HepG2 (cell line): ENCODE measurements around the gene NVL. TPM values are rescaled to one million over a fixed set of nuclear protein-coding genes. Genes with fewer than 3 reads are reported as not detected.
A peak's percentile ranks its signal among the peaks of the same experiment; 100 is the strongest.

Source experiments
- ATAC-seq: fragments of 200-7000 bp; cut with Tn5 transposase; 3 replicates; pipeline ENCODE4 v1.9.1; 2020; ENCODE audit warnings: mild to moderate bottlenecking, moderate library complexity
- BruUV-seq: library from RNA; stranded (reverse); fragments of 400-500 nt; replicated peaks from 2 replicates; lab custom pipeline; 2021; lab: Mats Ljungman, UMichigan
- CTCF ChIA-PET: fragments of 300-600 bp; formaldehyde crosslinking; extraction: SDS; loops from one replicate; lab custom pipeline; 2021; ENCODE audit warnings: low total read pairs, inconsistent platforms, low intra/inter-chr PET ratio; lab: Yijun Ruan, JAX
- POLR2A ChIA-PET: fragments of 350-600 bp; sonication (Branson Sonifier 250); formaldehyde crosslinking; loops from one replicate; lab custom pipeline; 2020; ENCODE audit warnings: antibody characterized with exemption, inconsistent platforms; lab: Yijun Ruan, JAX
- DNase-seq: peaks from one replicate; pipeline ENCODE4 v3.0.0-alpha.2; 2015; ENCODE audit warnings: low spot score
- FAIRE-seq: peaks from 3 replicates; lab custom pipeline; 2011; peaks lifted over from hg19 to GRCh38; lab: Jason Lieb, UNC
- H2AFZ ChIP-seq: one replicate; pipeline ENCODE4 v1.6.1; 2011; ENCODE audit warnings: low read length, inconsistent platforms
- H3K27ac ChIP-seq: fragments of 300-600 bp; 3 replicates; pipeline ENCODE4 v1.8.0; 2011; ENCODE audit warnings: mixed run types, mild to moderate bottlenecking, mixed read lengths, low read length, inconsistent platforms; ENCODE audit not compliant: insufficient read depth; ENCODE audit errors: extremely low read length
- H3K27me3 ChIP-seq, 2 experiments: fragments of 200-600 bp in 1 of 2; 2 replicates in 1 of 2; 3 replicates in 1 of 2; pipeline versions ENCODE4 v1.6.0 to v1.8.0; 2011; ENCODE audit warnings: low read length in 2 of 2, mild to moderate bottlenecking in 2 of 2, moderate library complexity in 2 of 2, inconsistent platforms in 1 of 2; ENCODE audit not compliant: insufficient read depth in 2 of 2, control insufficient read depth in 1 of 2
- H3K36me3 ChIP-seq, 2 experiments: fragments of 200-600 bp in 1 of 2; replicated peaks in 1 of 2; 2 replicates in 1 of 2; 3 replicates in 1 of 2; pipeline versions ENCODE4 v1.5.1 to v1.8.0; 2011; ENCODE audit warnings: low read length in 2 of 2, inconsistent platforms in 1 of 2; ENCODE audit not compliant: insufficient read depth in 2 of 2, control insufficient read depth in 1 of 2
- H3K4me1 ChIP-seq: 2 replicates; pipeline ENCODE4 v1.5.1; 2012; ENCODE audit warnings: low read length, inconsistent platforms; ENCODE audit not compliant: insufficient read depth
- H3K4me2 ChIP-seq: 2 replicates; pipeline ENCODE4 v1.6.0; 2011; ENCODE audit warnings: low read depth, low read length, inconsistent platforms
- H3K4me3 ChIP-seq, 3 experiments: fragments of 200-600 bp in 1 of 3; sonication (generic), shearing (Covaris generic) in 1 of 3; replicated peaks in 1 of 3; 2 replicates each; pipeline ENCODE4 v1.5.1; 2011 to 2016; ENCODE audit warnings: low read length in 3 of 3, inconsistent platforms in 2 of 3, low read depth in 2 of 3, mild to moderate bottlenecking in 2 of 3, control low read depth in 1 of 3, mixed read lengths in 1 of 3; ENCODE audit not compliant: insufficient read depth in 1 of 3
- H3K79me2 ChIP-seq: one replicate; pipeline ENCODE4 v1.6.1; 2011; ENCODE audit warnings: low read length, inconsistent platforms; ENCODE audit not compliant: insufficient read depth
- H3K9ac ChIP-seq: 2 replicates; pipeline ENCODE4 v1.6.0; 2011; ENCODE audit warnings: mild to moderate bottlenecking, low read depth, low read length, inconsistent platforms; ENCODE audit not compliant: insufficient read depth
- H3K9me3 ChIP-seq: 2 replicates; pipeline ENCODE4 v1.5.1; 2012; ENCODE audit warnings: mild to moderate bottlenecking, low read length
- H4K20me1 ChIP-seq: 2 replicates; pipeline ENCODE4 v1.6.0; 2011; ENCODE audit warnings: inconsistent platforms, mild to moderate bottlenecking, low read length, moderate library complexity; ENCODE audit not compliant: insufficient read depth
- CEBPB ChIP-seq: IDR thresholded peaks from 2 replicates; pipeline ENCODE4 v1.6.1; 2011; ENCODE audit warnings: low read depth, low read length, improper control_type of control experiment, borderline replicate concordance
- NFE2L2 ChIP-seq: fragments of 150-350 bp; IDR thresholded peaks from 2 replicates; pipeline ENCODE4 v1.6.1; 2014; ENCODE audit warnings: low read length
- NR2F2 ChIP-seq: IDR thresholded peaks from 2 replicates; pipeline ENCODE4 v1.6.1; 2012; ENCODE audit warnings: low read depth, inconsistent platforms, borderline replicate concordance
- PITX1 ChIP-seq: sonication (generic); formaldehyde crosslinking; IDR thresholded peaks from 2 replicates; pipeline ENCODE4 v1.5.1; 2020; ENCODE audit warnings: mild to moderate bottlenecking, missing genetic modification reagents
- SMAD9 ChIP-seq: sonication (generic); formaldehyde crosslinking; IDR thresholded peaks from 2 replicates; pipeline ENCODE4 v1.5.1; 2020; ENCODE audit warnings: mild to moderate bottlenecking, missing genetic modification reagents
- ZFP36L2 ChIP-seq: sonication (generic); formaldehyde crosslinking; IDR thresholded peaks from 2 replicates; pipeline ENCODE4 v1.4.0; 2020; ENCODE audit warnings: missing genetic modification reagents
- ZNF292 ChIP-seq: sonication (generic); formaldehyde crosslinking; IDR thresholded peaks from 2 replicates; pipeline ENCODE4 v1.8.1; 2022; ENCODE audit warnings: mild to moderate bottlenecking, low read depth, missing genetic modification reagents, borderline replicate concordance
- ZNF652 ChIP-seq: IDR thresholded peaks from 2 replicates; pipeline ENCODE4 v1.6.1; 2016; ENCODE audit warnings: low read depth, borderline replicate concordance
- ZNF660 ChIP-seq: sonication (generic); formaldehyde crosslinking; IDR thresholded peaks from 2 replicates; pipeline ENCODE4 v1.5.1; 2020; ENCODE audit warnings: mild to moderate bottlenecking, low read depth, missing genetic modification reagents, borderline replicate concordance
- ZNF720 ChIP-seq: sonication (generic); formaldehyde crosslinking; IDR thresholded peaks from 2 replicates; pipeline ENCODE4 v1.4.0; 2020; ENCODE audit warnings: missing genetic modification reagents
- WGBS: methylation state at CpG from one replicate; pipeline ENCODE4 v1.1.6; 2017; ENCODE audit warnings: low lambda C conversion rate; 5-methylcytosine and 5-hydroxymethylcytosine counted together
- in situ Hi-C: cut with HindIII; loops from 2 replicates; pipeline ENCODE4 v1.10.0; 2017; ENCODE audit warnings: low pct_unique_long_range_greater_than_20kb; ENCODE audit not compliant: extremely low pct_ligation_motif_present
- intact Hi-C: fragments of 100-400 bp; cut with micrococcal nuclease; formaldehyde crosslinking; loops from one replicate; pipeline ENCODE4 v1.10.0; 2022; ENCODE audit not compliant: unreplicated experiment
- polyA plus RNA-seq, 8 experiments: library from polyadenylated mRNA; depleted of rRNA in 3 of 8; stranded (reverse) in 7 of 8; unstranded in 1 of 8; fragments of >200 nt; fragmentation: Illumina TruSeq in 4 of 8; extraction: Trizol in 4 of 8; gene quantifications; 2 replicates each; pipeline versions ENCODE4 v1.2.1 to v1.2.3, GENCODE V29; 2011 to 2016; ENCODE audit warnings: low read depth in 4 of 8, missing spikeins in 1 of 8, mixed read lengths in 1 of 8; ENCODE audit not compliant: insufficient read depth in 1 of 8
- total RNA-seq, 5 experiments: library from RNA; depleted of rRNA; stranded (reverse); fragments of >200 nt; fragmentation: Illumina TruSeq; extraction: Trizol; gene quantifications; 2 replicates each; pipeline ENCODE4 v1.2.3, GENCODE V29; 2016; ENCODE audit warnings: low read depth in 1 of 5
- TF ChIP-seq, protein P1 (sequence below): sonication (generic); formaldehyde crosslinking; IDR thresholded peaks from 2 replicates; pipeline ENCODE4 v1.9.0; 2021; ENCODE audit warnings: mild to moderate bottlenecking, missing genetic modification reagents

The NVL gene
- total and polyA plus RNA-seq, 2 of the 13 experiments (the other 11 are each of a cell fraction or from before 2014, with no cell fraction given) = 8.3 to 21.0 TPM

DNA sequence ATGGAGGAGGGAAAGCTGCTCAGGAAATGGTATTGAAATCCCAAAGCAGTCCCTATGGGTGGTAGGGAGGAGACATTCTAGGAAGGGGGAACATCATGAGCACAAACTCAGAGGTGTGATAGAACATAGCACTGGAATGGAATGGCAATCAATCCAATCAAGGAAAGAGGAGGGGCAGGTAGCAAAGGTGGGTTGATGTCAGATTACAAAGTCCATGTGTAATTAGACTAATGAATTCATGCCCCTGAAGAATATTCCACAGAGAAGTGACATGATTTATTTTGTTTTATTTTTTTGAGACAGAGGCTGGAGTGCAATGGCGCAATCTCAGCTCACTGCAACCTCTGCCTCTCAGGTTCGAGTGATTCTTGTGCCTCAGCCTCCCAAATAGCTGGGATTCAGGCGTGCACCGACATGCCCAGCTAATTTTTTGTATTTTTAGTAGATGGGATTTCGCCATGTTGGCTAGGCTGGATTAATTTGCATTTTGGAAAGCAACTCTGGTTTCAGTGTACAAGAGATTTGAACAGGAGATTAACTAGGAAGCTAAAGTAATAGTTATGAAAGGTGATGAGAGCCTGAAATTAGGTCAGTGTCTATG, 110.9 kb downstream of the NVL start:
- TF ChIP-seq ZNF292 (no peak), CEBPB (peak; percentile 16; the same call in 1 of the 2 replicates)
- Histone ChIP-seq H4K20me1 (no peaks in the 10 kb centered on the region), H3K4me3 (no peak overlapping the region), H3K27ac (no peak overlapping the region), H2AFZ (no peak overlapping the region), H3K4me2 (no peak overlapping the region), H3K9me3 (no peaks in the 10 kb centered on the region), H3K9ac (no peak overlapping the region), H3K79me2 (no peaks in the 10 kb centered on the region), H3K27me3 (no peaks in the 10 kb centered on the region), H3K36me3 (no peaks in the 10 kb centered on the region), H3K4me1 (peaks cover 15% of the 10 kb centered on the region)
- ChIA-PET POLR2A (no interaction called here), CTCF (no interaction called here)
- 36% methylated on average over 5 of the region's 5 CpGs for WGBS
- no TSS peak for BruUV-seq
- in situ Hi-C loops = no loop called here
- DNase-seq (no peak), ATAC-seq (no peak), FAIRE-seq (no peak)
- intact Hi-C loops = no loop called here

DNA sequence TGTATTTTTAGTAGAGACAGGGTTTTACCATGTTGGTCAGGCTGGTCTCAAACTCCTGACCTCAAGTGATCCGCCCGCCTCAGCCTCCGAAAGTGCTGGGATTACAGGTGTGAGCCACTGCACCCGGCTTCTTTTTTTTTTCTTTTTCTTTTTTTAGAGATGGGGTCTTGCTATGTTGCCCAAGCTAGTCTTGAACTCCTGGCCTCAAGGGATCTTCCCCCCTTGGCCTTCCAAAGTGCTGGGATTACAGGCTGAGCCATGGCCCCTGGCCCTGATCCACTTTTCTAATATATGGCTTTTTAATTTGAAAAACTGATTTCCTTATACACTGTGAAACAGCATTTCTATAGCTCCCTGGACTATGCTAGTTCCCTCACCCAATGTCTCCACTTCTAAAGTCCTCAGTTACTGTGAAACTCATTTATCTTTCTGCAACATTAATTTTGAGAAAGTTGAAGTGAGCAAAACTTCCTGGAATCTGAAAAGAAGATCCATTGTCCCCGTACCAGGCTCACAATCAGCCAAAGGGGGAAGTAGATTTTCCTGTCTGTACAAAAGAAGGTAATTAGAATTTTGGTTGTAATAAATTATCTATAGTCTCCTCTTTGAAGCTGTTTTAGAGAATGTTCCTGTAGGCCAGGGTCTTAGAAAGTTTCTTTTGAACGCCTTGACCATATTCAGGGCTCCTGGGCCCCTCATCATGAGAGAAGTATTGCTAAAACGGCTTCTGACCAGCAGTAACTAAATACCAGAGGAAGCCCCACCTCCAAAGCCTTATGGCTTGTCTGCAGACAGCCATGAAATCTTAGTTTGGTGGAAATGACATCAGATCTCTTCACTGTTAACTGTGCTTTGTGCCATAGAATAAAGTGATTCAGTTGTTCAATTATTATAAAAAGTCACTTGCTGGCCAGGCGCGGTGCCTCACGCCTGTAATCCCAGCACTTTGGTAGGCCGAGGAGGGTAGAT, 112.0 kb downstream of the NVL start:
- intact Hi-C loops = no loop called here
- TF ChIP-seq NR2F2 = no peak
- TF ChIP-seq PITX1 (CRISPR knock-in tag) = no peak
- no peak for TF ChIP-seq SMAD9 (CRISPR knock-in tag)
- no peak for TF ChIP-seq ZNF720 (CRISPR knock-in tag)
- no peak for TF ChIP-seq ZFP36L2
- TF ChIP-seq NFE2L2 = no peak
- TF ChIP-seq, protein P1, sequence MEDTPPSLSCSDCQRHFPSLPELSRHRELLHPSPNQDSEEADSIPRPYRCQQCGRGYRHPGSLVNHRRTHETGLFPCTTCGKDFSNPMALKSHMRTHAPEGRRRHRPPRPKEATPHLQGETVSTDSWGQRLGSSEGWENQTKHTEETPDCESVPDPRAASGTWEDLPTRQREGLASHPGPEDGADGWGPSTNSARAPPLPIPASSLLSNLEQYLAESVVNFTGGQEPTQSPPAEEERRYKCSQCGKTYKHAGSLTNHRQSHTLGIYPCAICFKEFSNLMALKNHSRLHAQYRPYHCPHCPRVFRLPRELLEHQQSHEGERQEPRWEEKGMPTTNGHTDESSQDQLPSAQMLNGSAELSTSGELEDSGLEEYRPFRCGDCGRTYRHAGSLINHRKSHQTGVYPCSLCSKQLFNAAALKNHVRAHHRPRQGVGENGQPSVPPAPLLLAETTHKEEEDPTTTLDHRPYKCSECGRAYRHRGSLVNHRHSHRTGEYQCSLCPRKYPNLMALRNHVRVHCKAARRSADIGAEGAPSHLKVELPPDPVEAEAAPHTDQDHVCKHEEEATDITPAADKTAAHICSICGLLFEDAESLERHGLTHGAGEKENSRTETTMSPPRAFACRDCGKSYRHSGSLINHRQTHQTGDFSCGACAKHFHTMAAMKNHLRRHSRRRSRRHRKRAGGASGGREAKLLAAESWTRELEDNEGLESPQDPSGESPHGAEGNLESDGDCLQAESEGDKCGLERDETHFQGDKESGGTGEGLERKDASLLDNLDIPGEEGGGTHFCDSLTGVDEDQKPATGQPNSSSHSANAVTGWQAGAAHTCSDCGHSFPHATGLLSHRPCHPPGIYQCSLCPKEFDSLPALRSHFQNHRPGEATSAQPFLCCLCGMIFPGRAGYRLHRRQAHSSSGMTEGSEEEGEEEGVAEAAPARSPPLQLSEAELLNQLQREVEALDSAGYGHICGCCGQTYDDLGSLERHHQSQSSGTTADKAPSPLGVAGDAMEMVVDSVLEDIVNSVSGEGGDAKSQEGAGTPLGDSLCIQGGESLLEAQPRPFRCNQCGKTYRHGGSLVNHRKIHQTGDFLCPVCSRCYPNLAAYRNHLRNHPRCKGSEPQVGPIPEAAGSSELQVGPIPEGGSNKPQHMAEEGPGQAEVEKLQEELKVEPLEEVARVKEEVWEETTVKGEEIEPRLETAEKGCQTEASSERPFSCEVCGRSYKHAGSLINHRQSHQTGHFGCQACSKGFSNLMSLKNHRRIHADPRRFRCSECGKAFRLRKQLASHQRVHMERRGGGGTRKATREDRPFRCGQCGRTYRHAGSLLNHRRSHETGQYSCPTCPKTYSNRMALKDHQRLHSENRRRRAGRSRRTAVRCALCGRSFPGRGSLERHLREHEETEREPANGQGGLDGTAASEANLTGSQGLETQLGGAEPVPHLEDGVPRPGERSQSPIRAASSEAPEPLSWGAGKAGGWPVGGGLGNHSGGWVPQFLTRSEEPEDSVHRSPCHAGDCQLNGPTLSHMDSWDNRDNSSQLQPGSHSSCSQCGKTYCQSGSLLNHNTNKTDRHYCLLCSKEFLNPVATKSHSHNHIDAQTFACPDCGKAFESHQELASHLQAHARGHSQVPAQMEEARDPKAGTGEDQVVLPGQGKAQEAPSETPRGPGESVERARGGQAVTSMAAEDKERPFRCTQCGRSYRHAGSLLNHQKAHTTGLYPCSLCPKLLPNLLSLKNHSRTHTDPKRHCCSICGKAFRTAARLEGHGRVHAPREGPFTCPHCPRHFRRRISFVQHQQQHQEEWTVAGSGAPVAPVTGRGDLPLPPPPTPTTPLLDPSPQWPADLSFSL (CRISPR knock-in tag) = no peak
- TF ChIP-seq ZNF660 (CRISPR knock-in tag) = no peak
- TF ChIP-seq ZNF652 = no peak

More for the DNA sequence above, 112.0 kb downstream of the NVL start:
- in situ Hi-C loops = no loop called here
- Histone ChIP-seq H3K27ac (no peak overlapping the region), H3K9me3 (no peaks in the 10 kb centered on the region), H3K4me1 (peaks cover 20% of the 10 kb centered on the region), H2AFZ (no peak overlapping the region), H3K79me2 (no peaks in the 10 kb centered on the region), H3K9ac (no peak overlapping the region), H3K27me3 (no peaks in the 10 kb centered on the region), H4K20me1 (no peaks in the 10 kb centered on the region), H3K36me3 (no peaks in the 10 kb centered on the region), H3K4me2 (no peak overlapping the region), H3K4me3 (no peak overlapping the region)
- WGBS = 60% methylated on average over 11 of the region's 11 CpGs
- no TSS peak for BruUV-seq
- POLR2A ChIA-PET = no interaction called here
- no peak for ATAC-seq
- CTCF ChIA-PET = no interaction called here
- FAIRE-seq = no peak
- DNase-seq = no peak
